GM12892 (cell line): ENCODE measurements around the gene ZNF622.

Experiments used
- POLR2A ChIP-seq: IDR thresholded peaks from 2 replicates; pipeline ENCODE4 v1.6.1; 2011; ENCODE audit warnings: low read depth, low read length, control low read depth
- POLR2AphosphoS5 ChIP-seq: IDR thresholded peaks from 2 replicates; pipeline ENCODE4 v1.6.1; 2011; ENCODE audit warnings: low read depth, low read length, control low read depth
- TAF1 ChIP-seq: IDR thresholded peaks from 2 replicates; pipeline ENCODE4 v1.6.1; 2011; ENCODE audit warnings: low read depth, mild to moderate bottlenecking, control low read depth, low read length, borderline replicate concordance

DNA sequence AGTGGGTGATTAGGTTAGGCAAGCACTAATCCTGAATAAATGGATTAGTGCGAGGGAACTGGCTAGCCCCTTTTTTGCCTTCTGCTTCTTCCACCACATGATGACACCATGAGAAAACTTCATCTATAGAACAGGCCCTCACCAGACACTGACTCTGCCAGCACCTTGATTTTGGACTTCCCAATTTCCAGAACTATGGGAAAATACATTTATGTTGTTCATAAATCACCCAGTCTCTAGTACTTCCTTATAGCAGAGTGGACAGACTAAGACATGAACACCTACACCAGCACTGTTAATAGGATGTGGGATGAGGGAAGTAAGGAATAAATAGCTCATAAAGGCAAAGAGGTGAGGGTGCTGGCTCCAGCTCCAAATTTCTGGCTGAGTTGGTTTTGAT, 1.4 kb downstream of the ZNF622 start:
- TF ChIP-seq TAF1, result no peak
- no peak for TF ChIP-seq POLR2AphosphoS5
- no peak for TF ChIP-seq POLR2A
